OCI-LY1 (cell line): ENCODE results near the gene CDKL5.

Experiments
- H2AFZ ChIP-seq: fragments of 200-600 bp; sonication (generic), shearing (Covaris generic); 2 replicates; pipeline ENCODE4 v1.6.0; 2014; ENCODE audit warnings: antibody characterized with exemption, mild to moderate bottlenecking, low read length
- H3F3A ChIP-seq: fragments of 200-600 bp; sonication (generic), shearing (Covaris generic); 2 replicates; pipeline ENCODE4 v1.6.0; 2014; ENCODE audit warnings: mild to moderate bottlenecking, antibody characterized with exemption, low read length, moderate library complexity; ENCODE audit not compliant: insufficient read depth
- H3K27ac ChIP-seq: fragments of 200-600 bp; sonication (generic); 2 replicates; pipeline ENCODE4 v1.5.1; 2014; ENCODE audit warnings: low read length, mixed run types, mild to moderate bottlenecking, low read depth; ENCODE audit not compliant: poor library complexity, severe bottlenecking
- H3K27me3 ChIP-seq: fragments of 200-600 bp; sonication (generic); 2 replicates; pipeline ENCODE4 v1.6.0; 2014; ENCODE audit warnings: antibody characterized with exemption, mild to moderate bottlenecking, low read length, moderate library complexity; ENCODE audit not compliant: insufficient read depth
- H3K36me3 ChIP-seq: fragments of 200-600 bp; sonication (generic); 2 replicates; pipeline ENCODE4 v1.6.1; 2014; ENCODE audit warnings: mild to moderate bottlenecking, antibody characterized with exemption, low read length, moderate library complexity, mixed read lengths; ENCODE audit not compliant: insufficient read depth
- H3K4me1 ChIP-seq: fragments of 200-600 bp; sonication (generic); 2 replicates; pipeline ENCODE4 v1.5.1; 2014; ENCODE audit warnings: mild to moderate bottlenecking, low read length, moderate library complexity; ENCODE audit not compliant: insufficient read depth, severe bottlenecking
- H3K4me2 ChIP-seq: fragments of 200-600 bp; sonication (generic), shearing (Covaris generic); 2 replicates; pipeline ENCODE4 v1.6.1; 2014; ENCODE audit warnings: low read length
- H3K4me3 ChIP-seq: fragments of 200-600 bp; sonication (generic); 2 replicates; pipeline ENCODE4 v1.5.1; 2014; ENCODE audit warnings: low read length, low read depth, mild to moderate bottlenecking, mixed read lengths; ENCODE audit not compliant: poor library complexity, severe bottlenecking
- H3K79me2 ChIP-seq: fragments of 200-600 bp; shearing (Covaris generic); 2 replicates; pipeline ENCODE4 v1.6.1; 2016; ENCODE audit warnings: mixed run types, low read length, mixed read lengths; ENCODE audit not compliant: insufficient read depth
- H3K9ac ChIP-seq: fragments of 200-600 bp; sonication (generic), shearing (Covaris generic); 2 replicates; pipeline ENCODE4 v1.6.1; 2014; ENCODE audit warnings: mild to moderate bottlenecking, low read length, mixed read lengths
- H3K9me2 ChIP-seq: fragments of 200-600 bp; sonication (generic), shearing (Covaris generic); 2 replicates; pipeline ENCODE4 v1.6.1; 2014; ENCODE audit warnings: low read depth, mild to moderate bottlenecking, low read length, mixed read lengths
- H3K9me3 ChIP-seq: fragments of 200-600 bp; shearing (Covaris generic); 2 replicates; pipeline ENCODE4 v1.6.1; 2014; ENCODE audit warnings: low read length, mixed read lengths
- H4K20me1 ChIP-seq: fragments of 200-600 bp; sonication (generic), shearing (Covaris generic); 2 replicates; pipeline ENCODE4 v1.6.0; 2016; ENCODE audit warnings: mild to moderate bottlenecking, low read length; ENCODE audit not compliant: insufficient read depth
- EZH2 ChIP-seq: fragments of 200-600 bp; sonication (generic), shearing (Covaris generic); IDR thresholded peaks from 2 replicates; pipeline ENCODE4 v1.8.0; 2017; ENCODE audit warnings: borderline replicate concordance, mixed run types, mild to moderate bottlenecking, antibody characterized with exemption, low read length, moderate library complexity, mixed read lengths
- TF ChIP-seq, protein P1 (sequence below): fragments of 200-600 bp; sonication (generic), shearing (Covaris generic); IDR thresholded peaks from 2 replicates; pipeline ENCODE4 v1.5.1; 2017; ENCODE audit warnings: mild to moderate bottlenecking, antibody characterized with exemption, low read length, moderate library complexity, mixed read lengths

CDKL5 gene

GRCh38 chrX:18436017-18436416, 10.6 kb downstream of the CDKL5 start:
- no peaks in the 10 kb centered on the region for H3K27me3 ChIP-seq
- H2AFZ ChIP-seq = no peak overlapping the region
- H3K9ac ChIP-seq = no peak overlapping the region
- H3K36me3 ChIP-seq = no peaks in the 10 kb centered on the region
- H3K79me2 ChIP-seq = no peaks in the 10 kb centered on the region
- H3K9me3 ChIP-seq = no peaks in the 10 kb centered on the region
- no peaks in the 10 kb centered on the region for H3K9me2 ChIP-seq
- no peaks in the 10 kb centered on the region for H3F3A ChIP-seq
- no peaks in the 10 kb centered on the region for H4K20me1 ChIP-seq
- H3K4me3 ChIP-seq = no peak overlapping the region
- H3K4me2 ChIP-seq = no peak overlapping the region
- H3K4me1 ChIP-seq = no peaks in the 10 kb centered on the region
- TF ChIP-seq EZH2 = no peak
- TF ChIP-seq, protein P1, sequence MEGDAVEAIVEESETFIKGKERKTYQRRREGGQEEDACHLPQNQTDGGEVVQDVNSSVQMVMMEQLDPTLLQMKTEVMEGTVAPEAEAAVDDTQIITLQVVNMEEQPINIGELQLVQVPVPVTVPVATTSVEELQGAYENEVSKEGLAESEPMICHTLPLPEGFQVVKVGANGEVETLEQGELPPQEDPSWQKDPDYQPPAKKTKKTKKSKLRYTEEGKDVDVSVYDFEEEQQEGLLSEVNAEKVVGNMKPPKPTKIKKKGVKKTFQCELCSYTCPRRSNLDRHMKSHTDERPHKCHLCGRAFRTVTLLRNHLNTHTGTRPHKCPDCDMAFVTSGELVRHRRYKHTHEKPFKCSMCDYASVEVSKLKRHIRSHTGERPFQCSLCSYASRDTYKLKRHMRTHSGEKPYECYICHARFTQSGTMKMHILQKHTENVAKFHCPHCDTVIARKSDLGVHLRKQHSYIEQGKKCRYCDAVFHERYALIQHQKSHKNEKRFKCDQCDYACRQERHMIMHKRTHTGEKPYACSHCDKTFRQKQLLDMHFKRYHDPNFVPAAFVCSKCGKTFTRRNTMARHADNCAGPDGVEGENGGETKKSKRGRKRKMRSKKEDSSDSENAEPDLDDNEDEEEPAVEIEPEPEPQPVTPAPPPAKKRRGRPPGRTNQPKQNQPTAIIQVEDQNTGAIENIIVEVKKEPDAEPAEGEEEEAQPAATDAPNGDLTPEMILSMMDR = no peak
- no peak overlapping the region for H3K27ac ChIP-seq

DNA sequence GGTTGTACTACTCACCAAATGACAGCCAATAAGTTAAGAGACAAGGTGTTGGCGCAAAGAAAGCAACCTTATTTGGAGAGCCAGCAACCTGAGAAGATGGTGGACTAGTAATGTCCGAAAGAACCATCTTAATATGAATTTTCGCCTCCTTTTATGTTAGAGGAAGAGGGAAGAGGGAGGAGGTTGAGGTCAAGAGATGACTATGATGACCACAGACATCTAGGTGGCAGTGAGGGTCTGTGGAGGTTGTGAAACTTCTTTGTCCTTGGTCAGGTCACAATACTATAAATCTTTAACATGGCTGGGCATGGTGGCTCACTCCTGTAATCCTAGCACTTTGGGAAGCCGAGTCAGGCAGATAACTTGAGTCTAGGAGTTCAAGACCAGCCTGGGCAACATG, 15.4 kb downstream of the CDKL5 start:
- no peak for TF ChIP-seq EZH2
- TF ChIP-seq, protein P1 = no peak

GRCh38 chrX:18441780-18442367, 16.5 kb downstream of the CDKL5 start:
- no peaks in the 10 kb centered on the region for H3K9me2 ChIP-seq
- no peaks in the 10 kb centered on the region for H3F3A ChIP-seq
- H3K4me3 ChIP-seq = no peak overlapping the region
- TF ChIP-seq EZH2 = no peak
- TF ChIP-seq, protein P1 = no peak
- no peaks in the 10 kb centered on the region for H3K36me3 ChIP-seq
- H3K9me3 ChIP-seq = no peaks in the 10 kb centered on the region
- no peaks in the 10 kb centered on the region for H3K4me1 ChIP-seq
- no peak overlapping the region for H3K27ac ChIP-seq
- no peak overlapping the region for H3K4me2 ChIP-seq
- H2AFZ ChIP-seq = no peak overlapping the region
- no peaks in the 10 kb centered on the region for H3K27me3 ChIP-seq
- no peak overlapping the region for H3K9ac ChIP-seq
- no peaks in the 10 kb centered on the region for H3K79me2 ChIP-seq
- no peaks in the 10 kb centered on the region for H4K20me1 ChIP-seq

More for the DNA sequence above, 15.4 kb downstream of the CDKL5 start:
- Histone ChIP-seq H3K4me2 (no peak overlapping the region), H3K9me2 (no peaks in the 10 kb centered on the region), H3K4me3 (no peak overlapping the region), H3K9ac (no peak overlapping the region), H4K20me1 (no peaks in the 10 kb centered on the region), H3K27ac (no peak overlapping the region), H3K36me3 (no peaks in the 10 kb centered on the region), H3K9me3 (no peaks in the 10 kb centered on the region), H3K4me1 (no peaks in the 10 kb centered on the region), H3F3A (no peaks in the 10 kb centered on the region), H3K79me2 (no peaks in the 10 kb centered on the region), H3K27me3 (no peaks in the 10 kb centered on the region), H2AFZ (no peak overlapping the region)
